A673 (cell line): ENCODE measurements around the gene SLC25A13.

ENCODE experiments used
- CTCF ChIP-seq: fragments of 300-800, 200-600 bp; sonication (generic); conservative IDR thresholded peaks from 2 replicates; pipeline ENCODE4 v1.5.1; 2017; ENCODE audit warnings: low read depth, mild to moderate bottlenecking, antibody characterized with exemption, low read length, moderate library complexity, mixed read lengths
- EZH2 ChIP-seq: fragments of 200-600 bp; sonication (generic); IDR thresholded peaks from 2 replicates; pipeline ENCODE4 v1.6.1; 2017; ENCODE audit warnings: borderline replicate concordance, low read depth, mild to moderate bottlenecking, mixed read lengths, antibody characterized with exemption, low read length; ENCODE audit not compliant: poor library complexity, severe bottlenecking

- TF ChIP-seq CTCF (no peak), EZH2 (no peak)
These were observed 82.7 kb downstream of the SLC25A13 start for GRCh38 chr7:96238976-96239766.
